Hematopoietic multipotent progenitor cell treated with erythropoietin and hydrocortisone succinate and interleukin-3 and kit ligand, for 15 days (in vitro differentiated cells): Measurements from ENCODE around the gene SERPINA3.
"Not testable (repeated sequence)": the region's sequence is repeated elsewhere in the genome, so short reads cannot be mapped to it uniquely, and the experiment has no call there.

Experiments used
- DNase-seq: peaks from one replicate; pipeline ENCODE4 v3.0.0-alpha.2; 2015; ENCODE audit warnings: low spot score

SERPINA3 gene

GRCh38 chr14:94612174-94612573 lies at the start of gene SERPINA3:
SERPINA3 (plus strand) TSS chr14:94612391; CDS start chr14:94614442, 2,051 bp downstream.
- DNase-seq = no peak

GRCh38 chr14:94562941-94563883 lies 49.0 kb upstream of the SERPINA3 start:
- DNase-seq = no peak

GRCh38 chr14:94564381-94564780 lies 47.8 kb upstream of the SERPINA3 start:
- no peak for DNase-seq

- no peak for DNase-seq
These were observed 44.0 kb upstream of the SERPINA3 start for GRCh38 chr14:94568186-94568585.

DNA sequence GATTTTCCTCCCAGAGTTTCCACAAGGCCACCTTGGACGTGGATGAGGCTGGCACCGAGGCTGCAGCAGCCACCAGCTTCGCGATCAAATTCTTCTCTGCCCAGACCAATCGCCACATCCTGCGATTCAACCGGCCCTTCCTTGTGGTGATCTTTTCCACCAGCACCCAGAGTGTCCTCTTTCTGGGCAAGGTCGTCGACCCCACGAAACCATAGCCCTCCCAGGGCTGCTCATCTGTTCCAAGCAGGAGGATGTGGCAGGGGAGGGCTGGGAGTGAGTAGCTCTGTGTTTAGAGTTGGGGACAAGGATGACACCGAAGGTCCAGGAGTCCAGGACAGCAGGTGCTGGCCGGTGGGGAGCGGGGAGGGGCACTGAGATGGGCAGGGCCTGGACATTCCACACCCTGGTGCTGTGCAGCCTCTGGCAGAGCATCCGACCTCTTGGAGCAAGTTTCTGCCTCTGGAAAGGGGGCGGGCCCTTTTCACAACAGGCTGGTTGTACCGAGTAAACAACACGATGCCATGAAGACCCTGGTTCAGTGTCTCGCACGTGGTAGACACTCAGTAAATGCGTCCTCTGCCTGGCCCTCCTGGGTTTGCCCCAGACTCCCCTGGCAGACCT lies 42.7 kb upstream of the SERPINA3 start:
- DNase-seq = no peak

DNA sequence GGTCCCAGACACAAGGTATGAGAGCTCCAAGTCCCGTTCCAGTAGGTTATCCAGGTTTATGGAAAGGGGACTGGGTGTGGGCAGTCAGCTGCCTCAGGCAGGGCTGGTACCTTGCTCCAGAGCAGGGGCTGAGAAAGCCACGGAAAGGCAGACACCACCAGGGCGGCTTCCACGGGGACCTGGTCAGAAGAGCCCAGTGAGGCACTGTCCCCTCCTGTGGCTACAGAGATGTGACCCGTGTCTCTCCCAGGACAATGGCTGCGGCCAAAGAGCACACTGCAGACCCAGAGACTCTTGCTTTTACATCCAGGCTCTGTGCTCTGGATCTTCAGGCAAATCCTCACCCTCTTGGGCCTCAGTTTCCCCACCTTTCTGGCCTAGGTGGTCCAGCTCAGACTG lies 42.2 kb upstream of the SERPINA3 start:
- no peak for DNase-seq

- no peak for DNase-seq
These were observed 41.8 kb upstream of the SERPINA3 start for GRCh38 chr14:94570440-94570839.

DNA sequence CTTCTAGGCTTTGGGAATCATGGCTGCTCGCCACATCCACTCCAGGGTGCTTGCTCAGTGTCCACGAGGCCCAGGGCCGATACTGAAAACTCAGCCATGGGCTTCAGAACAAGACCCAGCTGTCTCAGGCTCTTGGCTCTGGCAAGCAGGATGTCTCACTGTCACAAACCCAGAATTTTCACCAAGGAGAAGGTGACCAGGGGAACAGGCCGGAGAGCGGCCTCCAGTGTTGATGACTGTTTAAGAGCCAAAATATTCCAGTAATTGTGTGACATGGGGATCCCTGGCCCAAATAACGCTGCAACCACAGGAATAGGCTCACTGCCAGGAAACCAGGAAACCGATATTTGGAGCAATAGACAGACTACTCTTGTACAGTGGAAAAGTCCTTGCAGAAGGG lies 40.8 kb upstream of the SERPINA3 start:
- DNase-seq = no peak

GRCh38 chr14:94571950-94572349 lies 40.2 kb upstream of the SERPINA3 start:
- DNase-seq = no peak

GRCh38 chr14:94572637-94573303 lies 39.4 kb upstream of the SERPINA3 start:
- DNase-seq = no peak

DNA sequence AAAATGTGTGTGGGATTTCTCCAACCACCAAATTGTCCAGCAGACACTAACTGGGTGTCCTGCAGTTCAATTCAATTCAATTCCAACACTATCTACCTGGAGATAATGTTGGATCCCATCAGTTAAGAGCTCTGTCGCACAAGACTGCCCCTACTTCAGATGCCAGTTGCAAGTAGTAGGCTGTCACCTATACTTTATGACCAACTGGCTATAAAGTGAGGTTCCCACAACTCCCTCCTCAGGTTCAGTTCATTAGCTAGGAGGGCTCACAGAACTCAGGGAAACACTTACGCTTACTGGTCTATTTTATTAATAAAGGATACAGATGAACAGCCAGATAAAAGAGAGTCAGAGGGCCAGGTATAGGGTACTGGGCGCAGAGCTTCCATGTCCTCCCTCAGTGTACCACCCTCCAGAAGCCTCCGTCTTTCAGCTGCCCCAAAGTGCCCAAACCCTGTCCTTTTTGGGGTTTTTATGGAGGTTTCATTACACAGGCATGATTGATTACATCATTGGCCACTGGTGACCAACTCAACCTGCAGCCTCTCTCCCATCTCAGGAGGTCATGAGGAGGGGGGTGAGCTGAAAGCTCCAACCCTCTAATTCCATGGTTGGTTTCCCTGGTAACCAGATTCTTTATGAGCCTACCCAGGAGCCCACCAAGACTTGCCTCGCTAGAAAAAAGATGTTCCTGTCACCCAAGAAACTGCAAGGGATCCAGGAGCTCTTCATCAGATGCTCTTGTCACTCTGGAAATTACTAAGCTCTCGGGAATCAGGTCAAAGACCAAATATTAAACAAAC lies 38.5 kb upstream of the SERPINA3 start:
- DNase-seq = no peak

GRCh38 chr14:94574336-94574735 lies 37.9 kb upstream of the SERPINA3 start:
- no peak for DNase-seq

DNA sequence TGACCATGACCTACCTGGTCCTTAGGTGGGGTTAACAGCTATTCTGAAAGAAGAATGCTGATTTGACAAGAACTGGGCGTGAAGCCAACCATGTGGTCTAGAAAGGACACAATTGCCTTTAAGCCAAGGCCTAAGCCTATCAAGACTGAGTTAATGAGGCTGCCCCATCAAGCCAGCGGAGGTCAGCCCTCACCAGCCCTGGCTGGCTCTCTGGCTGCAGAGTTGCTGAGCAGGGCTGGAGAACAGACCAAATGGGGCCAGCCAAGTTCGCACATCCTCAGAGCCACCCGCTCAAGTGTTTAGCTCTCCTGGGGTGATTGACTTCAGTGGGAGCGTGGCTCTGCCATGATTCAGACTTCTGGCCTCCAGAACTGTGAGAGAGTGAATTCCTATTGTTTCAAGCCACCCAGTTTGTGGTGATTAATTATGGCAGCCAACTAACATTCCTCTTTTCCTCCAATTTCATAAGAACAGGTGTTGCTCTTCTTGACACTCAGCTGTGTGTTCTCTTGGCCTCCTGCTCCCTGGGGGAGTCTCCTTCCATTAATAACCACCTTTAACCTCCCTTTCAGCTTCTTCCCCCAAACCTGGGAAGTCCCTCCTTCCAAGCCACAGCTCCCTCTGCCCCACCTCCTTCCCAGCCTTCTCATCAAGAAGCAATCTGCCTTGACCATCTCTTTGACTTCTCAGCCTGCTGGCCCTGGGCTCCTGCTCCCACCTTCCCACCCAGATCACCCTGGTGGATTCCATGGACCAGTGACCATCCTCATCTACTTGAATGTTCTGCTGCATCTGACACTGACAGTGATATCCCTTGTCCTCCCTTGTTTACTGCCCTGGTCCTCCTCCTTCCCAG lies 36.2 kb upstream of the SERPINA3 start:
- DNase-seq = no peak

GRCh38 chr14:94577472-94577871 lies 34.7 kb upstream of the SERPINA3 start:
- DNase-seq = not testable (repeated sequence)

GRCh38 chr14:94578712-94579111 lies 33.5 kb upstream of the SERPINA3 start:
- DNase-seq = no peak

DNA sequence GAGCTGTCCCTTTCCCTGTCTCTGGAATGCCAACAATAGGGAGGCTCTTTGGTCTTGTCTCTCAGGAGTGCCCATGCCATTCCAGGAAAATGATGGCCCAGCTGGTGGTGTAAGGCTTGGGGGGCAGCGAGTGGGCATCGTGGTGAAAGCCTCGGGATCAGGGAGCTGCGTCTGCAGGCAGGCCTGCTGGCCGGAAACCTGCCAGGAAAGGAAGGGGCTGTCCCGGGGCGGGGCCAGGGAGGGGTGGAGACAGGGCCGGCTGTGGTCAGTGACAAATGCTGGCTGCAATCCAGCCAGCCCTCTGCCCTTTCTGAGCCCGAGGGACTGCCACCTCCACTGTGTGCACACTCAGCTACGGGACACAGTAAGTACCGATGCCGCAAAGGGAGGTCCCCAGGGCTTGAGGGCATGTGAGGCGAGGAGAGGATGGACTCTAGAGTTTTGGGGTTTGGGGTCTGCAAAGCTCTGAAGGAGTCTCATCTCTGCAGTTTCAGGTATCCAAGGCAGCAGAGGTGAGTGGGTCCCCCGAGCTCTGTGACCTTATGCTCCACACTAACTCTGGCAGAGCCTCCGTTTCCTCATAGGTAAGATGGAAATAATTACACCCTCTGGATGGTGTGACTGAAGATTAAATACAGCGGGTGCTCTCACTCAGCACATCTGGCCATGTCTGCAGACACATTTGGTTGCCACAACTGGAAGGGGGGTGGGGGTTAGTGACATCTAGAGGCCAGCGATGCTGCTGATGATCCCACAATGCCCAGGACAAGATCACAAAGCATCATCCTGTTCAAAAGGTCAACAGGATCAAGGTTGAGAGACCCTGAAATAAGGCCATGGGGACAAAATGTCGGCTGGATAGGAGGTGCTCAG lies 30.8 kb upstream of the SERPINA3 start, which contains the start of gene SERPINA5:
SERPINA5 (plus strand) TSS at position 300 of the 873 bp plus-strand sequence. CDS start 5,937 bp downstream, outside the sequence.
- no peak for DNase-seq

DNA sequence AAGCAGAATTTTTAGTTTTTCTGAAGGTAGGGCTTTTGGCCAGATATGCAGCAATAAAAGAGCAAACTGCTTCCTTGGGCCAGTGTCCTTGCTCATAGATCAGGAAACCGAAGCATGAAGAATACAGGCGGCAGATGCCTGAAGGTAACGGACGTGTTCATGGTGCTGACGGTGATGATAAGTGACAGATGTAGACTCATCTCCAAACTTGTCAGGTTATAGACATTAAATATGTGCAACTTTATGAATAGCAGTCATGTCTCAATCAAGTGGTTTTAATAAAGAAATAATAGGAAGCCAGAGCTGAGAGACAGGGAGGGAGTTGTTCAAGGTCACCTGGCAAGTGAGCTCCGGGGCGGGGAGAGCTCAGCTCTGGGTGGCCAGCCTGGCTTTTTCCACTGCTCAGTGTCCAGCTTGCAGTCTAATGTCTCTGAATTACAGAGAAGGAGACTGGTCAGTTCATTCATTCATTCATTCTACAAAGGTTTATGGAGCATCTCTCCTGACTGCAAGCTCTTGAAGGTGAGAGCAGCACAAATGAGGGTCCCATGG lies 29.9 kb upstream of the SERPINA3 start:
- DNase-seq = no peak

DNA sequence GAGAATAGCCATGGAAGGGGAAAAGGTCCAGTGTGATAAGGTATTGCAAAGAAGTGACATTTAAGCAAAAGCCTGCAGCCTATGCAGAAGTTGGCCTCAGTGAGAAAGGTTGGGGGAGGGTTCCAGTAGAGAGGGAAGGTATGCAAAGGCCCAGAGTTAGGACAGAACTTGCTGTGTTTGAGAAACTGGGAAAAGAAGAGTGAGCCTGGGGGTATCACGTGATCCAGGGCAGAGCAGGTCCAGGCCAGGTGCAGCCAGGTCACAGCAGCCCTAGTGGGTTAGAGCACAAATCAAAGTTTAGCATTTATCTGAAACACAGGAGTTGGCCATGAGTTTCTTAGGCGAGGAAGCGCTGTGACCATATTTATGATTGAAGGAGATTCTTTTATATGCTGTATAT lies 29.3 kb upstream of the SERPINA3 start:
- no peak for DNase-seq

DNA sequence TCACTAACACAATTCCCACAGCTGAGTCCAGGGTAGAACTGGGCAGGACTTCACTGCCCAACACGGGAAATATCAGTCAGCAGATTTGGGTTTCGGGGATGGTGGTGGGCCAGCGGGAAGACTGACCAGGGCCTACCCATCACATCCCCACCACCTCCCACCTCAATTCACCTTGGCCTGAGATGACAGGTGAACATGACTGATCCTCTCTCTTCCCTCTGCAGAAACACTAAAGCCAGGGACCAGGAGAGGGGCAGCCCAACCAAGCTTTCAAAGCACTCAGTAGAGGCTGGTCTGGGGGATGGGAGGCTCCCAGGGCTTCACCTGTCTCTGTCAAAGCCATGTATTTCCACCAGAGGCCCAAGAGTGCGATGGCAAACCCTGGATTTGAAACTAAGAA lies 28.6 kb upstream of the SERPINA3 start:
- DNase-seq = no peak
